ENCODE measurements around the gene UGT3A1. TPM values are rescaled to one million over a fixed set of nuclear protein-coding genes. Genes with fewer than 3 reads are reported as not detected.

Gene UGT3A1
- total and polyA plus RNA-seq, 2 donors (not counting 3 experiments of a cell fraction or from before 2014, with no cell fraction given) = not detected

GRCh38 chr5:35903631-35904203 lies 87.5 kb downstream of the UGT3A1 start:
- no peak overlapping the region for H3K9ac ChIP-seq (replicated peaks; ENCODE audit: extremely low read depth, insufficient read depth, low read length)
- H3K4me3 ChIP-seq (replicated peaks in 1 of 3; ENCODE audit: insufficient read depth in 1 of 3, low read depth in 1 of 3, low read length in 3 of 3) = no peak overlapping the region
- ChIA-PET CTCF (interaction anchor here (0.7 kb wide), 1 partner anchor 21 kb away, joined by 3 read pairs; no protein-coding TSS in a partner anchor), POLR2A (no interaction called here)
- FAIRE-seq (no peak), DNase-seq (ENCODE audit: low read depth, low spot score) (no peak)
- no peaks in the 10 kb centered on the region for H4K20me1 ChIP-seq (replicated peaks; ENCODE audit: control insufficient read depth, extremely low read depth, insufficient read depth, low read length)
- no peaks in the 10 kb centered on the region for H3K9me1 ChIP-seq (replicated peaks; ENCODE audit: control insufficient read depth, extremely low read depth, insufficient read depth, low read length)
- no peaks in the 10 kb centered on the region for H3K9me3 ChIP-seq (replicated peaks; ENCODE audit: control insufficient read depth, insufficient read depth, low read length)
- intact Hi-C loops (cut with micrococcal nuclease) (no loop called here), dilution Hi-C loops (cut with MboI; ENCODE audit: extremely low pct_ligation_motif_present, low sequenced_read_pairs) (no loop called here)
- TF ChIP-seq FOS (IDR thresholded peaks at IDR 0.05; ENCODE audit: borderline replicate concordance, insufficient read depth, low read length) (no peak), MYC (IDR thresholded peaks at IDR 0.05; ENCODE audit: low read depth, low read length) (no peak), EZH2 (IDR thresholded peaks at IDR 0.05; ENCODE audit: borderline replicate concordance, low read depth, low read length, severe bottlenecking) (no peak), POLR2AphosphoS5 (IDR thresholded peaks at IDR 0.05; ENCODE audit: insufficient read depth, low read depth, low read length) (no peak), MAX (IDR thresholded peaks at IDR 0.05; ENCODE audit: insufficient read depth, insufficient read length) (no peak), GATA2 (IDR thresholded peaks at IDR 0.05; ENCODE audit: insufficient read depth, insufficient read length, low read depth, low read length) (no peak), CTCF (IDR thresholded peaks at IDR 0.05; ENCODE audit: extremely low read depth in 1 of 2, insufficient read depth in 1 of 2, low read depth in 1 of 2, low read length in 2 of 2) (no peak), POLR2A (IDR thresholded peaks at IDR 0.05; ENCODE audit: low read depth, low read length) (no peak)
- peaks cover 1 to 3% of the 10 kb centered on the region in 2 experiments for H3K27me3 ChIP-seq (ENCODE audit: control insufficient read depth in 2 of 2, insufficient read depth in 2 of 2, low read length in 2 of 2)
- H3K4me1 ChIP-seq (ENCODE audit: control insufficient read depth, extremely low read depth, insufficient read depth, low read length) = no peaks in the 10 kb centered on the region
- no peaks in the 10 kb centered on the region for H3K36me3 ChIP-seq (ENCODE audit: control insufficient read depth in 2 of 2, extremely low read depth in 1 of 2, insufficient read depth in 2 of 2, low read length in 2 of 2)
- H3K79me2 ChIP-seq (ENCODE audit: control insufficient read depth, insufficient read depth, low read length) = no peaks in the 10 kb centered on the region
- H3K4me2 ChIP-seq (ENCODE audit: insufficient read depth, low read length) = no peak overlapping the region
- BruUV-seq (replicated peaks) = no TSS peak
- H3K27ac ChIP-seq (ENCODE audit: insufficient read depth, low read depth, low read length) = no peak overlapping the region
- no peak overlapping the region for H2AFZ ChIP-seq (ENCODE audit: low read depth, low read length)

All from endothelial cell of umbilical vein (primary cell).